H1 (cell line): ENCODE measurements around the gene BCAS2. TPM values are rescaled to one million over a fixed set of nuclear protein-coding genes. Genes with fewer than 3 reads are reported as not detected.
"Not testable (repeated sequence)": the region's sequence is repeated elsewhere in the genome, so short reads cannot be mapped to it uniquely, and the experiment has no call there.

ENCODE experiments used
- CTCF ChIA-PET: fragments of 300-600 bp; sonication (Branson Sonifier 250); formaldehyde crosslinking; loops from one replicate; lab custom pipeline; 2021; ENCODE audit not compliant: partially characterized antibody; lab: Charles Lee
- POLR2A ChIA-PET: fragments of 300-600 bp; sonication (Branson Sonifier 250); formaldehyde crosslinking; loops from one replicate; lab custom pipeline; 2021; ENCODE audit warnings: inconsistent platforms; ENCODE audit not compliant: partially characterized antibody; lab: Charles Lee
- DNase-seq, 2 experiments: peaks; one replicate each; pipeline versions ENCODE4 v3.0.0 to v3.0.0-alpha.2; 2010 to 2022; ENCODE audit warnings: low spot score in 2 of 2, low read depth in 1 of 2, mixed read lengths in 1 of 2
- FAIRE-seq: peaks from 2 replicates; lab custom pipeline; 2011; peaks lifted over from hg19 to GRCh38; lab: Jason Lieb, UNC
- H2AFZ ChIP-seq: 2 replicates; pipeline ENCODE4 v1.8.1; 2012; ENCODE audit warnings: low read length, inconsistent platforms
- H2AK5ac ChIP-seq: 2 replicates; pipeline ENCODE4 v1.6.1; 2013; ENCODE audit warnings: low read depth, low read length
- H2BK120ac ChIP-seq: replicated peaks from 2 replicates; pipeline ENCODE3; 2013; ENCODE audit warnings: low read depth, low read length, inconsistent platforms
- H2BK12ac ChIP-seq: 2 replicates; pipeline ENCODE4 v1.6.1; 2013; ENCODE audit warnings: low read depth, low read length
- H2BK15ac ChIP-seq: 2 replicates; pipeline ENCODE4 v1.6.1; 2013; ENCODE audit warnings: low read length
- H2BK20ac ChIP-seq: 2 replicates; pipeline ENCODE4 v1.6.1; 2013; ENCODE audit warnings: low read length
- H2BK5ac ChIP-seq: 2 replicates; pipeline ENCODE4 v1.6.1; 2013; ENCODE audit warnings: low read depth, low read length
- H3K14ac ChIP-seq: 2 replicates; pipeline ENCODE4 v1.6.1; 2013; ENCODE audit warnings: inconsistent platforms; ENCODE audit not compliant: insufficient read length
- H3K18ac ChIP-seq: 2 replicates; pipeline ENCODE4 v1.6.1; 2013; ENCODE audit warnings: low read length; ENCODE audit errors: extremely low read depth
- H3K23ac ChIP-seq: 2 replicates; pipeline ENCODE4 v1.6.1; 2013; ENCODE audit warnings: inconsistent platforms; ENCODE audit not compliant: insufficient read length
- H3K23me2 ChIP-seq: 2 replicates; pipeline ENCODE4 v1.6.1; 2013; ENCODE audit warnings: low read depth, low read length
- H3K27ac ChIP-seq: 2 replicates; pipeline ENCODE4 v1.6.1; 2011; ENCODE audit warnings: low read depth, low read length, inconsistent platforms
- H3K27me3 ChIP-seq, 4 experiments: replicated peaks in 1 of 4; 1 replicate in 1 of 4; 2 replicates in 3 of 4; pipeline versions ENCODE4 v1.6.1 to v1.8.1; 2011 to 2013; ENCODE audit warnings: low read length in 3 of 4, mild to moderate bottlenecking in 3 of 4, inconsistent platforms in 2 of 4, mixed read lengths in 2 of 4, moderate library complexity in 1 of 4; ENCODE audit not compliant: control insufficient read depth in 3 of 4, insufficient read depth in 3 of 4; ENCODE audit errors: extremely low read depth in 1 of 4
- H3K36me3 ChIP-seq, 4 experiments: 2 replicates each; pipeline versions ENCODE4 v1.6.1 to v1.8.1; 2011 to 2013; ENCODE audit warnings: mild to moderate bottlenecking in 4 of 4, low read length in 3 of 4, moderate library complexity in 2 of 4, control low read depth in 1 of 4, inconsistent platforms in 1 of 4; ENCODE audit not compliant: insufficient read depth in 4 of 4, control insufficient read depth in 2 of 4
- H3K4ac ChIP-seq: replicated peaks from 2 replicates; pipeline ENCODE3; 2013; ENCODE audit warnings: low read length, low read depth, mixed read lengths, inconsistent platforms; ENCODE audit not compliant: insufficient read length
- H3K4me1 ChIP-seq, 4 experiments: replicated peaks in 1 of 4; 1 replicate in 1 of 4; 2 replicates in 3 of 4; pipeline versions ENCODE4 v1.6.1 to v1.8.1; 2011 to 2013; ENCODE audit warnings: low read length in 3 of 4, inconsistent platforms in 2 of 4, mixed read lengths in 1 of 4; ENCODE audit not compliant: insufficient read depth in 4 of 4, control insufficient read depth in 3 of 4
- H3K4me2 ChIP-seq, 2 experiments: 2 replicates each; pipeline versions ENCODE4 v1.6.1 to v1.8.1; 2011 to 2013; ENCODE audit warnings: low read depth in 2 of 2, low read length in 2 of 2, control low read depth in 1 of 2, inconsistent platforms in 1 of 2, mild to moderate bottlenecking in 1 of 2; ENCODE audit not compliant: insufficient read depth in 1 of 2
- H3K4me3 ChIP-seq, 4 experiments: fragments of 200-600, 300-600 bp in 1 of 4; sonication (generic), shearing (Covaris generic), sonication (Bioruptor Twin) in 1 of 4; 2 replicates each; pipeline versions ENCODE4 v1.5.1 to v1.8.1; 2011 to 2016; ENCODE audit warnings: low read length in 4 of 4, low read depth in 3 of 4, control low read depth in 2 of 4, inconsistent platforms in 2 of 4, mild to moderate bottlenecking in 2 of 4, mixed read lengths in 1 of 4, moderate library complexity in 1 of 4; ENCODE audit not compliant: insufficient read depth in 2 of 4; ENCODE audit errors: extremely low read depth in 1 of 4
- H3K56ac ChIP-seq: replicated peaks from 2 replicates; pipeline ENCODE3; 2013; ENCODE audit warnings: low read depth, mild to moderate bottlenecking, mixed read lengths, low read length, inconsistent platforms; ENCODE audit not compliant: insufficient read length
- H3K79me1 ChIP-seq: 2 replicates; pipeline ENCODE4 v1.6.1; 2013; ENCODE audit warnings: low read depth, low read length, control low read depth
- H3K79me2 ChIP-seq, 2 experiments: 2 replicates each; pipeline versions ENCODE4 v1.6.1 to v1.8.1; 2012 to 2013; ENCODE audit warnings: low read length in 2 of 2, mild to moderate bottlenecking in 2 of 2, inconsistent platforms in 1 of 2; ENCODE audit not compliant: insufficient read depth in 2 of 2, control insufficient read depth in 1 of 2
- H3K9ac ChIP-seq, 4 experiments: replicated peaks in 1 of 4; 1 replicate in 1 of 4; 2 replicates in 3 of 4; pipeline versions ENCODE4 v1.6.1 to v1.8.1; 2011 to 2013; ENCODE audit warnings: low read depth in 3 of 4, low read length in 3 of 4, control low read depth in 2 of 4, mild to moderate bottlenecking in 2 of 4, moderate library complexity in 2 of 4, inconsistent platforms in 1 of 4; ENCODE audit errors: extremely low read depth in 1 of 4
- H3K9me3 ChIP-seq, 2 experiments: 2 replicates each; pipeline versions ENCODE4 v1.6.1 to v1.8.1; 2012 to 2013; ENCODE audit warnings: mild to moderate bottlenecking in 2 of 2, moderate library complexity in 2 of 2, control low read depth in 1 of 2, inconsistent platforms in 1 of 2, low read depth in 1 of 2, low read length in 1 of 2, mixed read lengths in 1 of 2; ENCODE audit not compliant: insufficient read depth in 2 of 2
- H4K20me1 ChIP-seq, 2 experiments: replicated peaks in 1 of 2; 2 replicates each; pipeline versions ENCODE3 to v1.8.1; 2011 to 2013; ENCODE audit warnings: inconsistent platforms in 2 of 2, low read length in 2 of 2, mild to moderate bottlenecking in 1 of 2; ENCODE audit not compliant: insufficient read depth in 2 of 2, control insufficient read depth in 1 of 2
- H4K5ac ChIP-seq: 2 replicates; pipeline ENCODE4 v1.6.1; 2013; ENCODE audit warnings: low read length, low read depth, mixed read lengths, inconsistent platforms; ENCODE audit not compliant: insufficient read length
- H4K8ac ChIP-seq: 2 replicates; pipeline ENCODE4 v1.8.0; 2013; ENCODE audit warnings: mild to moderate bottlenecking, moderate library complexity, low read length, inconsistent platforms; ENCODE audit not compliant: insufficient read depth; ENCODE audit errors: extremely low read depth
- H4K91ac ChIP-seq: replicated peaks from 2 replicates; pipeline ENCODE3; 2013; ENCODE audit warnings: low read length, mixed read lengths, inconsistent platforms; ENCODE audit not compliant: insufficient read length
- WGBS, 2 experiments: shearing (Covaris generic) in 1 of 2; methylation state at CpG; one replicate each; pipeline versions ENCODE4 v1.1.6 to v1.1.7; 2013 to 2015; ENCODE audit warnings: low lambda C conversion rate in 2 of 2, mixed read lengths in 2 of 2, inconsistent platforms in 1 of 2, low coverage in 1 of 2, missing lambda C conversion rate in 1 of 2; ENCODE audit not compliant: insufficient replicate concordance in 2 of 2, insufficient coverage in 1 of 2, insufficient read length in 1 of 2; ENCODE audit errors: extremely low coverage in 1 of 2, missing lambda C conversion rate in 1 of 2; 5-methylcytosine and 5-hydroxymethylcytosine counted together
- polyA plus RNA-seq, 7 experiments: library from polyadenylated mRNA; depleted of rRNA in 3 of 7; stranded (reverse) in 5 of 7; unstranded in 2 of 7; fragments of >200 nt in 5 of 7; fragments of 200-250 nt in 2 of 7; gene quantifications; 1 replicate in 5 of 7; 2 replicates in 1 of 7; 4 replicates in 1 of 7; pipeline versions ENCODE4 v1.2.1 to v1.2.3, GENCODE V29; 2011 to 2013; ENCODE audit warnings: missing spikeins in 2 of 7, mixed read lengths in 2 of 7
- total RNA-seq: library from RNA; stranded (reverse); fragmentation: NEBNext Ultra II Directional; extraction: Animal tissue kit (Norgen Biotek cat#: 25700); gene quantifications from 2 replicates; pipeline ENCODE4 v1.2.1, GENCODE V29; 2021

Gene BCAS2
- total and polyA plus RNA-seq, 2 of the 8 experiments (the other 6 are each of a cell fraction or from before 2014, with no cell fraction given), result 18.0 to 52.2 TPM

GRCh38 chr1:114562978-114563510, 18.4 kb downstream of the BCAS2 start:
- H2BK5ac ChIP-seq, FAIRE-seq, POLR2A ChIA-PET, H3K14ac ChIP-seq, DNase-seq, H3K4ac ChIP-seq, H3K4me3 ChIP-seq, H2BK120ac ChIP-seq, H3K4me1 ChIP-seq, H3K27ac ChIP-seq, H3K23me2 ChIP-seq, H2AK5ac ChIP-seq, H2BK20ac ChIP-seq, H4K20me1 ChIP-seq, H3K18ac ChIP-seq, H3K9me3 ChIP-seq, H4K5ac ChIP-seq, H3K56ac ChIP-seq, H3K4me2 ChIP-seq, H2BK15ac ChIP-seq, H4K91ac ChIP-seq, H3K9ac ChIP-seq, H2BK12ac ChIP-seq, H3K79me2 ChIP-seq, H3K23ac ChIP-seq, H2AFZ ChIP-seq, H3K27me3 ChIP-seq, H4K8ac ChIP-seq, H3K79me1 ChIP-seq: not testable (repeated sequence)
- H3K36me3 ChIP-seq, result peaks cover 2 to 20% (median 11%) of the 10 kb centered on the region in 4 experiments; a peak in 6 of 8 replicates
- 91% methylated on average over 3 of the region's 3 CpGs; no CpG with 5 or more reads in 1 of the 2 experiments for WGBS, 2 experiments
- CTCF ChIA-PET, result interaction anchor here (0.6 kb wide), 1 partner anchor 62 kb away, joined by 3 read pairs; no protein-coding TSS in a partner anchor
